Loucy (cell line): ENCODE results near the gene TMEM178B.

Source experiments
- EZH2phosphoT487 ChIP-seq: fragments of 200-600 bp; IDR thresholded peaks from 2 replicates; pipeline ENCODE4 v1.6.1; 2018; ENCODE audit warnings: antibody characterized with exemption, mild to moderate bottlenecking, moderate library complexity, borderline replicate concordance
- TF ChIP-seq, protein P1 (sequence below): fragments of 200-600 bp; sonication (generic); conservative IDR thresholded peaks from 2 replicates; pipeline ENCODE4 v1.5.1; 2014; ENCODE audit warnings: mild to moderate bottlenecking, antibody characterized with exemption, low read length

DNA sequence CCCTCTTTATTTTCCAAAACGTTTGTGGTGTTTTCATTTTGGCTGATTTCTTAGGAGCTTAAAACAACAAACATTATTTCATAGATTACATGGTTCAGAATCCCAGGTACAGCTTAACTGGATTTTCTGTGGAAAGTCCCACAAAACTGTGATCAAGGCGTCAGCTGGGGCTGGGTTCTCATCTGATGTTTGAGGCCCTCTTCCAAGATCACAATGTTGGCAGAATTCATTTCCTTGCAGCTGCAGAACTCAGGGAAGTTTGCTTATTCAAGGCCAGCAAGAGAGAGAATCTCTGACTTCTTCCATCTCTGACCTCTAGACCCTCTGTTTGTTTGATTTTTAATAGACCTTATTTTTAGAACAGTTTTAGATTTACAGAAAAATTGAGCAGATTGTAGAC lies 368.9 kb downstream of the TMEM178B start:
- TF ChIP-seq, protein P1, sequence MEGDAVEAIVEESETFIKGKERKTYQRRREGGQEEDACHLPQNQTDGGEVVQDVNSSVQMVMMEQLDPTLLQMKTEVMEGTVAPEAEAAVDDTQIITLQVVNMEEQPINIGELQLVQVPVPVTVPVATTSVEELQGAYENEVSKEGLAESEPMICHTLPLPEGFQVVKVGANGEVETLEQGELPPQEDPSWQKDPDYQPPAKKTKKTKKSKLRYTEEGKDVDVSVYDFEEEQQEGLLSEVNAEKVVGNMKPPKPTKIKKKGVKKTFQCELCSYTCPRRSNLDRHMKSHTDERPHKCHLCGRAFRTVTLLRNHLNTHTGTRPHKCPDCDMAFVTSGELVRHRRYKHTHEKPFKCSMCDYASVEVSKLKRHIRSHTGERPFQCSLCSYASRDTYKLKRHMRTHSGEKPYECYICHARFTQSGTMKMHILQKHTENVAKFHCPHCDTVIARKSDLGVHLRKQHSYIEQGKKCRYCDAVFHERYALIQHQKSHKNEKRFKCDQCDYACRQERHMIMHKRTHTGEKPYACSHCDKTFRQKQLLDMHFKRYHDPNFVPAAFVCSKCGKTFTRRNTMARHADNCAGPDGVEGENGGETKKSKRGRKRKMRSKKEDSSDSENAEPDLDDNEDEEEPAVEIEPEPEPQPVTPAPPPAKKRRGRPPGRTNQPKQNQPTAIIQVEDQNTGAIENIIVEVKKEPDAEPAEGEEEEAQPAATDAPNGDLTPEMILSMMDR: no peak
- TF ChIP-seq EZH2phosphoT487: no peak
